Adipose tissue (tissue), 3 donors: ENCODE results near the gene SLC30A5. TPM values are rescaled to one million over a fixed set of nuclear protein-coding genes. Genes with fewer than 3 reads are reported as not detected.

Experiments
- H3K27ac ChIP-seq: one replicate; pipeline ENCODE4 v1.5.1; 2013; ENCODE audit warnings: low read depth, low read length
- WGBS, 3 donors: extraction: QIAGEN DNeasy Blood & Tissue Kit; methylation state at CpG; one replicate each; pipeline ENCODE4 v1.1.7; 2013; 5-methylcytosine and 5-hydroxymethylcytosine counted together
- polyA plus RNA-seq, 3 donors: library from polyadenylated mRNA; stranded (reverse); fragments of 200-250 nt; gene quantifications; one replicate each; pipeline ENCODE4 v1.2.3, GENCODE V29; 2013
- donor health status: healthy with polysubstance abuse.
- donor health status: Bipolar disorder and iron deficiency.
- donor health status: healthy.

Gene SLC30A5
- polyA plus RNA-seq, 3 donors: 17.2 to 26.3 (median 21.0) TPM

GRCh38 chr5:69152731-69153130, 58.9 kb downstream of the SLC30A5 start:
- WGBS, 3 donors: 52 to 80% (median 59%) methylated on average over 3 of the region's 3 CpGs
- H3K27ac ChIP-seq: no peak overlapping the region

- 96 to 97% (median 97%) methylated on average over 11 of the region's 11 CpGs for WGBS, 3 donors
- no peak overlapping the region for H3K27ac ChIP-seq
Observed at GRCh38 chr5:69156456-69156855, 62.6 kb downstream of the SLC30A5 start.

- H3K27ac ChIP-seq: no peak overlapping the region
- WGBS, 3 donors: 85 to 96% (median 90%) methylated on average over 3 of the region's 3 CpGs
Observed at GRCh38 chr5:69158039-69158438, 64.2 kb downstream of the SLC30A5 start.

GRCh38 chr5:69160651-69161050, 66.8 kb downstream of the SLC30A5 start:
- H3K27ac ChIP-seq: no peak overlapping the region
- 83 to 96% (median 92%) methylated on average over 16 of the region's 16 CpGs for WGBS, 3 donors

- H3K27ac ChIP-seq: no peak within 1 kb of the TSS
- WGBS, 3 donors: 1 to 2% (median 2%) methylated on average over 49 to 50 of the region's 50 CpGs
Observed at GRCh38 chr5:69166686-69167492, 73.1 kb downstream of the SLC30A5 start, which contains the start of gene CCNB1. TSS of gene CCNB1 (plus strand) at chr5:69167150. CDS start at chr5:69167263, 113 bp downstream.

- H3K27ac ChIP-seq: no peak overlapping the region
- 1% methylated on average over 11 of the region's 11 CpGs for WGBS, 3 donors
Observed at GRCh38 chr5:69167493-69167855, 73.7 kb downstream of the SLC30A5 start.

- 33 to 50% (median 44%) methylated on average over 8 of the region's 8 CpGs for whole genome bisulfite sequencing, 3 donors
- no peak overlapping the region for H3K27ac ChIP-seq
Observed at GRCh38 chr5:69167929-69168328, 74.1 kb downstream of the SLC30A5 start.

GRCh38 chr5:69170495-69170894, 76.7 kb downstream of the SLC30A5 start:
- 95 to 100% (median 97%) methylated on average over 1 of the region's 1 CpG for WGBS, 3 donors
- H3K27ac ChIP-seq: no peak overlapping the region

GRCh38 chr5:69170969-69171368, 77.2 kb downstream of the SLC30A5 start:
- 95 to 99% (median 97%) methylated on average over 3 of the region's 3 CpGs for WGBS, 3 donors
- H3K27ac ChIP-seq: no peak overlapping the region

Other genes starting within 250 kb of the SLC30A5 start
- 1 to 10 TPM; 2.4 to 3.3 (median 2.7) TPM for gene CCNB1, start 73.1 kb downstream of the SLC30A5 start, polyA plus RNA-seq
- gene CENPH, start 95.6 kb downstream of the SLC30A5 start, polyA plus RNA-seq: 1 to 10 TPM in 2 of 3 donors, under 1 TPM in 1; 0.95 to 5.2 (median 2.5) TPM
- 10 to 100 TPM; 11.6 to 13.6 (median 12.7) TPM for gene CDK7, start 140.9 kb downstream of the SLC30A5 start, polyA plus RNA-seq
- gene CCDC125, start 238.8 kb downstream of the SLC30A5 start, polyA plus RNA-seq: 1 to 10 TPM; 2.8 to 4.9 (median 3.0) TPM